HepG2 (cell line): Measurements from ENCODE around the gene UGT2A3. TPM values are rescaled to one million over a fixed set of nuclear protein-coding genes. Genes with fewer than 3 reads are reported as not detected.

ENCODE experiments used
- IRX3 ChIP-seq: sonication (generic); formaldehyde crosslinking; IDR thresholded peaks from 2 replicates; pipeline ENCODE4 v1.8.1; 2023; ENCODE audit warnings: mild to moderate bottlenecking, low read depth, missing genetic modification reagents, borderline replicate concordance
- PPARG ChIP-seq: conservative IDR thresholded peaks from 2 replicates; pipeline ENCODE4 v1.6.1; 2016; ENCODE audit warnings: missing biosample characterization, missing genetic modification reagents
- SMARCE1 ChIP-seq: fragments of 450-650 bp; IDR thresholded peaks from 2 replicates; pipeline ENCODE4 v1.6.1; 2017; ENCODE audit warnings: borderline replicate concordance
- SP140L ChIP-seq: sonication (generic); formaldehyde crosslinking; IDR thresholded peaks from 2 replicates; pipeline ENCODE4 v1.4.0; 2020; ENCODE audit warnings: missing genetic modification reagents, borderline replicate concordance
- TCF7 ChIP-seq: sonication (generic); IDR thresholded peaks from 2 replicates; pipeline ENCODE4 v1.6.1; 2016; ENCODE audit warnings: antibody characterized with exemption, low read depth
- ZNF792 ChIP-seq: IDR thresholded peaks from 2 replicates; pipeline ENCODE4 v1.6.1; 2016
- polyA plus RNA-seq, 8 experiments: library from polyadenylated mRNA; depleted of rRNA in 3 of 8; stranded (reverse) in 7 of 8; unstranded in 1 of 8; fragments of >200 nt; fragmentation: Illumina TruSeq in 4 of 8; extraction: Trizol in 4 of 8; gene quantifications; 2 replicates each; pipeline versions ENCODE4 v1.2.1 to v1.2.3, GENCODE V29; 2011 to 2016; ENCODE audit warnings: low read depth in 4 of 8, missing spikeins in 1 of 8, mixed read lengths in 1 of 8; ENCODE audit not compliant: insufficient read depth in 1 of 8
- total RNA-seq, 5 experiments: library from RNA; depleted of rRNA; stranded (reverse); fragments of >200 nt; fragmentation: Illumina TruSeq; extraction: Trizol; gene quantifications; 2 replicates each; pipeline ENCODE4 v1.2.3, GENCODE V29; 2016; ENCODE audit warnings: low read depth in 1 of 5
- TF ChIP-seq, protein P1 (sequence below): sonication (generic); formaldehyde crosslinking; IDR thresholded peaks from 2 replicates; pipeline ENCODE4 v1.5.1; 2020; ENCODE audit warnings: mild to moderate bottlenecking, moderate library complexity, missing genetic modification reagents
- TF ChIP-seq, protein P2 (sequence below): sonication (generic); formaldehyde crosslinking; IDR thresholded peaks from 2 replicates; pipeline ENCODE4 v1.5.0; 2020; ENCODE audit warnings: mild to moderate bottlenecking, missing genetic modification reagents
- TF ChIP-seq, protein P3 (sequence below), 2 experiments: fragments of 450-650 bp in 1 of 2; sonication (generic) in 1 of 2; formaldehyde crosslinking; IDR thresholded peaks; 2 replicates each; pipeline versions ENCODE4 v1.5.0 to v1.8.0; 2020 to 2022; ENCODE audit warnings: mild to moderate bottlenecking in 1 of 2, missing genetic modification reagents in 1 of 2
- TF ChIP-seq, protein P4 (sequence below): sonication (generic); formaldehyde crosslinking; IDR thresholded peaks from 2 replicates; pipeline ENCODE4 v1.4.0; 2020; ENCODE audit warnings: mild to moderate bottlenecking, missing genetic modification reagents
- TF ChIP-seq, protein P5 (sequence below): sonication (generic); formaldehyde crosslinking; IDR thresholded peaks from 2 replicates; pipeline ENCODE4 v1.4.0; 2020; ENCODE audit warnings: mild to moderate bottlenecking, missing genetic modification reagents, borderline replicate concordance
- TF ChIP-seq, protein P6 (sequence below): IDR thresholded peaks from 2 replicates; pipeline ENCODE4 v1.6.1; 2012; ENCODE audit warnings: low read length, improper control_type of control experiment

Gene UGT2A3
- total and polyA plus RNA-seq, 2 of the 13 experiments (the other 11 are each of a cell fraction or from before 2014, with no cell fraction given) = 61.3 to 97.2 TPM

DNA sequence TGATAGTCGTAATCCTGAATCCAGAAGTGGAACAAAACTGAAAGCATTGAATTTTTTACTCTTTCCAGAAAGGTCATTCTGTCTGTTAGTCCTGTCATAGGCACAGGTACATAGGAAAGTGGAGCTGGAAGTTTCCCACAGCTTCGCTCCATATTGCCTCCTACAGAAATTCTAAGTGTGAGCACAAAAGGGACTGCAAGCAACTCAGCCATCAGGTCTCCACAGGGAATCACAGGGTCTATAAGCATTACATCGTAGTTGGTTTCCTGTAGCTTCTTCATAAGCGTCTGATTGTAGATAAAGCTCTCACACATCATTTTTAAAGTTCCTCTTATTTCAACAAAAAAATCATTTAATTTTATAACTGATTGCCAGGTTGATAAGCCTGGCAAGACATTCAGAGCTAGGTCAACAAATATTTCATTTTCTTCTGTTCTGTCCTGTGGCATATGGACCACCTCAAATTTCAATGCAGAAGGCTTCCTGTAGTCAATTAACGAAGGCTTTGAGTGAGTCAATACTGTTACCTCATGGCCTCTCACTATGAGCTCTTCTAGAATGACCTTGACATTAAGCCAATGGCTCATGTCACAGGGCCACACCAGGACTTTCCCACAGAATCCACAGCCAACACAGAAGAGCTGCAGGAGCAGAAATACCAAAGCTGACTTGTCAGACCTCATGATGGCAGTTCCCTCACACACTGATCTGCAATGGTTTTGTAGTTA lies at the start of gene UGT2A3 (continued):
- TF ChIP-seq, protein P1, sequence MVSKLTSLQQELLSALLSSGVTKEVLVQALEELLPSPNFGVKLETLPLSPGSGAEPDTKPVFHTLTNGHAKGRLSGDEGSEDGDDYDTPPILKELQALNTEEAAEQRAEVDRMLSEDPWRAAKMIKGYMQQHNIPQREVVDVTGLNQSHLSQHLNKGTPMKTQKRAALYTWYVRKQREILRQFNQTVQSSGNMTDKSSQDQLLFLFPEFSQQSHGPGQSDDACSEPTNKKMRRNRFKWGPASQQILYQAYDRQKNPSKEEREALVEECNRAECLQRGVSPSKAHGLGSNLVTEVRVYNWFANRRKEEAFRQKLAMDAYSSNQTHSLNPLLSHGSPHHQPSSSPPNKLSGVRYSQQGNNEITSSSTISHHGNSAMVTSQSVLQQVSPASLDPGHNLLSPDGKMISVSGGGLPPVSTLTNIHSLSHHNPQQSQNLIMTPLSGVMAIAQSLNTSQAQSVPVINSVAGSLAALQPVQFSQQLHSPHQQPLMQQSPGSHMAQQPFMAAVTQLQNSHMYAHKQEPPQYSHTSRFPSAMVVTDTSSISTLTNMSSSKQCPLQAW (CRISPR knock-in tag) = peak; percentile 95
- TF ChIP-seq, protein P2, sequence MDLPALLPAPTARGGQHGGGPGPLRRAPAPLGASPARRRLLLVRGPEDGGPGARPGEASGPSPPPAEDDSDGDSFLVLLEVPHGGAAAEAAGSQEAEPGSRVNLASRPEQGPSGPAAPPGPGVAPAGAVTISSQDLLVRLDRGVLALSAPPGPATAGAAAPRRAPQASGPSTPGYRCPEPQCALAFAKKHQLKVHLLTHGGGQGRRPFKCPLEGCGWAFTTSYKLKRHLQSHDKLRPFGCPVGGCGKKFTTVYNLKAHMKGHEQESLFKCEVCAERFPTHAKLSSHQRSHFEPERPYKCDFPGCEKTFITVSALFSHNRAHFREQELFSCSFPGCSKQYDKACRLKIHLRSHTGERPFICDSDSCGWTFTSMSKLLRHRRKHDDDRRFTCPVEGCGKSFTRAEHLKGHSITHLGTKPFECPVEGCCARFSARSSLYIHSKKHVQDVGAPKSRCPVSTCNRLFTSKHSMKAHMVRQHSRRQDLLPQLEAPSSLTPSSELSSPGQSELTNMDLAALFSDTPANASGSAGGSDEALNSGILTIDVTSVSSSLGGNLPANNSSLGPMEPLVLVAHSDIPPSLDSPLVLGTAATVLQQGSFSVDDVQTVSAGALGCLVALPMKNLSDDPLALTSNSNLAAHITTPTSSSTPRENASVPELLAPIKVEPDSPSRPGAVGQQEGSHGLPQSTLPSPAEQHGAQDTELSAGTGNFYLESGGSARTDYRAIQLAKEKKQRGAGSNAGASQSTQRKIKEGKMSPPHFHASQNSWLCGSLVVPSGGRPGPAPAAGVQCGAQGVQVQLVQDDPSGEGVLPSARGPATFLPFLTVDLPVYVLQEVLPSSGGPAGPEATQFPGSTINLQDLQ = no peak
- no peak for TF ChIP-seq IRX3
- TF ChIP-seq TCF7 = peak; percentile 51
- TF ChIP-seq SMARCE1 = no peak
- TF ChIP-seq ZNF792 (CRISPR knock-in tag) = no peak
- TF ChIP-seq, protein P3, sequence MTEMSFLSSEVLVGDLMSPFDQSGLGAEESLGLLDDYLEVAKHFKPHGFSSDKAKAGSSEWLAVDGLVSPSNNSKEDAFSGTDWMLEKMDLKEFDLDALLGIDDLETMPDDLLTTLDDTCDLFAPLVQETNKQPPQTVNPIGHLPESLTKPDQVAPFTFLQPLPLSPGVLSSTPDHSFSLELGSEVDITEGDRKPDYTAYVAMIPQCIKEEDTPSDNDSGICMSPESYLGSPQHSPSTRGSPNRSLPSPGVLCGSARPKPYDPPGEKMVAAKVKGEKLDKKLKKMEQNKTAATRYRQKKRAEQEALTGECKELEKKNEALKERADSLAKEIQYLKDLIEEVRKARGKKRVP (CRISPR knock-in tag; IDR thresholded peaks at IDR 0.05) = peak in 1 of 2 experiments; percentile 71; a peak in 2 of 4 replicates
- no peak for TF ChIP-seq SP140L
- TF ChIP-seq, protein P4, sequence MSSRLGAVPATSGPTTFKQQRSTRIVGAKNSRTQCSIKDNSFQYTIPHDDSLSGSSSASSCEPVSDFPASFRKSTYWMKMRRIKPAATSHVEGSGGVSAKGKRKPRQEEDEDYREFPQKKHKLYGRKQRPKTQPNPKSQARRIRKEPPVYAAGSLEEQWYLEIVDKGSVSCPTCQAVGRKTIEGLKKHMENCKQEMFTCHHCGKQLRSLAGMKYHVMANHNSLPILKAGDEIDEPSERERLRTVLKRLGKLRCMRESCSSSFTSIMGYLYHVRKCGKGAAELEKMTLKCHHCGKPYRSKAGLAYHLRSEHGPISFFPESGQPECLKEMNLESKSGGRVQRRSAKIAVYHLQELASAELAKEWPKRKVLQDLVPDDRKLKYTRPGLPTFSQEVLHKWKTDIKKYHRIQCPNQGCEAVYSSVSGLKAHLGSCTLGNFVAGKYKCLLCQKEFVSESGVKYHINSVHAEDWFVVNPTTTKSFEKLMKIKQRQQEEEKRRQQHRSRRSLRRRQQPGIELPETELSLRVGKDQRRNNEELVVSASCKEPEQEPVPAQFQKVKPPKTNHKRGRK = no peak
- TF ChIP-seq, protein P5, sequence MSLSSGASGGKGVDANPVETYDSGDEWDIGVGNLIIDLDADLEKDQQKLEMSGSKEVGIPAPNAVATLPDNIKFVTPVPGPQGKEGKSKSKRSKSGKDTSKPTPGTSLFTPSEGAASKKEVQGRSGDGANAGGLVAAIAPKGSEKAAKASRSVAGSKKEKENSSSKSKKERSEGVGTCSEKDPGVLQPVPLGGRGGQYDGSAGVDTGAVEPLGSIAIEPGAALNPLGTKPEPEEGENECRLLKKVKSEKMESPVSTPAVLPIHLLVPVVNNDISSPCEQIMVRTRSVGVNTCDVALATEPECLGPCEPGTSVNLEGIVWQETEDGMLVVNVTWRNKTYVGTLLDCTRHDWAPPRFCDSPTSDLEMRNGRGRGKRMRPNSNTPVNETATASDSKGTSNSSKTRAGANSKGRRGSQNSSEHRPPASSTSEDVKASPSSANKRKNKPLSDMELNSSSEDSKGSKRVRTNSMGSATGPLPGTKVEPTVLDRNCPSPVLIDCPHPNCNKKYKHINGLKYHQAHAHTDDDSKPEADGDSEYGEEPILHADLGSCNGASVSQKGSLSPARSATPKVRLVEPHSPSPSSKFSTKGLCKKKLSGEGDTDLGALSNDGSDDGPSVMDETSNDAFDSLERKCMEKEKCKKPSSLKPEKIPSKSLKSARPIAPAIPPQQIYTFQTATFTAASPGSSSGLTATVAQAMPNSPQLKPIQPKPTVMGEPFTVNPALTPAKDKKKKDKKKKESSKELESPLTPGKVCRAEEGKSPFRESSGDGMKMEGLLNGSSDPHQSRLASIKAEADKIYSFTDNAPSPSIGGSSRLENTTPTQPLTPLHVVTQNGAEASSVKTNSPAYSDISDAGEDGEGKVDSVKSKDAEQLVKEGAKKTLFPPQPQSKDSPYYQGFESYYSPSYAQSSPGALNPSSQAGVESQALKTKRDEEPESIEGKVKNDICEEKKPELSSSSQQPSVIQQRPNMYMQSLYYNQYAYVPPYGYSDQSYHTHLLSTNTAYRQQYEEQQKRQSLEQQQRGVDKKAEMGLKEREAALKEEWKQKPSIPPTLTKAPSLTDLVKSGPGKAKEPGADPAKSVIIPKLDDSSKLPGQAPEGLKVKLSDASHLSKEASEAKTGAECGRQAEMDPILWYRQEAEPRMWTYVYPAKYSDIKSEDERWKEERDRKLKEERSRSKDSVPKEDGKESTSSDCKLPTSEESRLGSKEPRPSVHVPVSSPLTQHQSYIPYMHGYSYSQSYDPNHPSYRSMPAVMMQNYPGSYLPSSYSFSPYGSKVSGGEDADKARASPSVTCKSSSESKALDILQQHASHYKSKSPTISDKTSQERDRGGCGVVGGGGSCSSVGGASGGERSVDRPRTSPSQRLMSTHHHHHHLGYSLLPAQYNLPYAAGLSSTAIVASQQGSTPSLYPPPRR (CRISPR knock-in tag) = peak; percentile 89; the same call in 1 of the 2 replicates
- TF ChIP-seq, protein P6, sequence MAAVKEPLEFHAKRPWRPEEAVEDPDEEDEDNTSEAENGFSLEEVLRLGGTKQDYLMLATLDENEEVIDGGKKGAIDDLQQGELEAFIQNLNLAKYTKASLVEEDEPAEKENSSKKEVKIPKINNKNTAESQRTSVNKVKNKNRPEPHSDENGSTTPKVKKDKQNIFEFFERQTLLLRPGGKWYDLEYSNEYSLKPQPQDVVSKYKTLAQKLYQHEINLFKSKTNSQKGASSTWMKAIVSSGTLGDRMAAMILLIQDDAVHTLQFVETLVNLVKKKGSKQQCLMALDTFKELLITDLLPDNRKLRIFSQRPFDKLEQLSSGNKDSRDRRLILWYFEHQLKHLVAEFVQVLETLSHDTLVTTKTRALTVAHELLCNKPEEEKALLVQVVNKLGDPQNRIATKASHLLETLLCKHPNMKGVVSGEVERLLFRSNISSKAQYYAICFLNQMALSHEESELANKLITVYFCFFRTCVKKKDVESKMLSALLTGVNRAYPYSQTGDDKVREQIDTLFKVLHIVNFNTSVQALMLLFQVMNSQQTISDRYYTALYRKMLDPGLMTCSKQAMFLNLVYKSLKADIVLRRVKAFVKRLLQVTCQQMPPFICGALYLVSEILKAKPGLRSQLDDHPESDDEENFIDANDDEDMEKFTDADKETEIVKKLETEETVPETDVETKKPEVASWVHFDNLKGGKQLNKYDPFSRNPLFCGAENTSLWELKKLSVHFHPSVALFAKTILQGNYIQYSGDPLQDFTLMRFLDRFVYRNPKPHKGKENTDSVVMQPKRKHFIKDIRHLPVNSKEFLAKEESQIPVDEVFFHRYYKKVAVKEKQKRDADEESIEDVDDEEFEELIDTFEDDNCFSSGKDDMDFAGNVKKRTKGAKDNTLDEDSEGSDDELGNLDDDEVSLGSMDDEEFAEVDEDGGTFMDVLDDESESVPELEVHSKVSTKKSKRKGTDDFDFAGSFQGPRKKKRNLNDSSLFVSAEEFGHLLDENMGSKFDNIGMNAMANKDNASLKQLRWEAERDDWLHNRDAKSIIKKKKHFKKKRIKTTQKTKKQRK = no peak
- peak; percentile 63 for TF ChIP-seq PPARG (CRISPR knock-in tag)
